ENCODE measurements around the gene SLC19A2. TPM values are rescaled to one million over a fixed set of nuclear protein-coding genes. Genes with fewer than 3 reads are reported as not detected.
"Not testable (repeated sequence)": the region's sequence is repeated elsewhere in the genome, so short reads cannot be mapped to it uniquely, and the experiment has no call there.

SLC19A2 gene
- total and polyA plus RNA-seq, 8 donors: 12.0 to 16.1 (median 13.9) TPM

GRCh38 chr1:169509354-169509753 lies 23.6 kb upstream of the SLC19A2 start:
- ATAC-seq (peak; percentile 71), DNase-seq (no peak)
- Histone ChIP-seq H3K27ac (no peak overlapping the region), H3K4me1 (peaks cover 0 to 12% of the 10 kb centered on the region in 2 donors), H3K9me3 (no peaks in the 10 kb centered on the region), H3K36me3 (no peaks in the 10 kb centered on the region), H3K4me3 (no peak overlapping the region), H3K27me3 (no peaks in the 10 kb centered on the region)
- no peak for TF ChIP-seq CTCF (IDR thresholded peaks at IDR 0.05)
- intact Hi-C loops (cut with DNase I): no loop called here

DNA sequence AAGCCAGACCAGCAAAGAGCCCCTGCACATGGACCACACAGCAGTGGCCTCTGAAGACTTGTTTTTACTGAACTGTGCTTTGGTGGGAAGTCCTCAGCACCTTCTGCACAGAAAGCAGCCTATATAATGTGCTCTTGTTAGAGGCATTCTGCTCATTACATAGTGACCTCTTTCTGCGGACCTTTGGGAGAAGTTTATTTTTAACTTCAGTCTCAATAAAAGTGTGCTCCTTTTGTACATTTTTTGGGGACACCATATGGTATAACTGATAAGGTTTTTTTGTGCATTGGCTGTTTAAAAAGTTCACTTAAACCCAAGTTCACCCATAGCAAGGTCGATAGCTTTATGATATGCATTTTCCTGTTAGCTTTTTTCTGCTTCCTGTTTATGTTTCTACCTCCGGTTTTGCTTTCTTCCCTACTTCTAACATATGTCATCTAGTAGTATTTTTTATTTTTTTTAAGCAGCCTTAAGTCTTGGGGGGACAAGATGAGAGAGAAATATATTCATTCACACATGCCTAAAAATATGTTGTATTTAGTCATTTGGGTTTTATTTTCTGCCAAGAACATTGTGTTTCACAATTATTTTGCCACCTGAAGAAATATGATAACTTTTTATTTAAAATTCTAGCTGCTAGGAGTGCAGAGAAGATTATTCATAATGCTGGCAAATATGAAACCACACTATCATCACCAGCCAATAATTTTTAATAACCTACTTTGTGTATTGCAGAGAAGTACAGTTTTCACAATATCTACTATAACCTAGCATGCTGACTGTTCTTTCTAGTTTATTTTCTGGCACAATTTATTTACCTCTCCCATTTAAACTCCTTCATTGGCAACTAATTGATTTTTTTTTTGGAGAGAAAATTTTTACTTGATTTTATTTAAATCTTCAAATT lies 22.9 kb upstream of the SLC19A2 start:
- no peak for DNase-seq
- no peak overlapping the region for H3K4me3 ChIP-seq
- no peaks in the 10 kb centered on the region for H3K27me3 ChIP-seq
- H3K4me1 ChIP-seq: peaks cover 0 to 11% of the 10 kb centered on the region in 2 donors
- intact Hi-C loops (cut with DNase I): no loop called here
- ATAC-seq: peak; percentile 56
- no peak for TF ChIP-seq CTCF (IDR thresholded peaks at IDR 0.05)
- H3K36me3 ChIP-seq: no peaks in the 10 kb centered on the region
- no peaks in the 10 kb centered on the region for H3K9me3 ChIP-seq
- no peak overlapping the region for H3K27ac ChIP-seq

DNA sequence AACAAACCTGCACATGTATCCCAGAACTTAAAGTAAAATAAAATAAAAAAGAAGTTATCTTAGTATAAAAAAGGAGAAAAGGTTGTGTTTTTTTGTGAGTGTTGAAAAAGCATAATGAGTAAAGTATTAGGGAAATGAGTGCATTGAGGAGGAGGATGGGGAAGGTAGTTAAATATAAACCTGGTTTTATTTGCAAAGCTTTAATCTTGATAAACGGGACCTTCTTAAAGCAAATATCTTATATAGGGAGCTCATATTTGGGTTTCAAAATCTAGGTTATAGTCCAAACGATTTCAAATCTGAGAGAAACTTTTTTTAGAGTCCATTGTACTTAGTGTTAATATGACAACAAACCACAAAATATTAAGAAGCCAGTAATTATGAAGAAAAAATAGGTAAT lies 21.7 kb upstream of the SLC19A2 start:
- no peak overlapping the region for H3K27ac ChIP-seq
- H3K4me3 ChIP-seq: no peak overlapping the region
- DNase-seq (no peak), ATAC-seq (no peak)
- TF ChIP-seq CTCF (IDR thresholded peaks at IDR 0.05): no peak
- no peaks in the 10 kb centered on the region for H3K36me3 ChIP-seq
- H3K27me3 ChIP-seq: no peaks in the 10 kb centered on the region
- peaks cover 0 to 9% of the 10 kb centered on the region in 2 donors for H3K4me1 ChIP-seq
- intact Hi-C loops (cut with DNase I): no loop called here
- no peaks in the 10 kb centered on the region for H3K9me3 ChIP-seq

- H3K27ac ChIP-seq; intact Hi-C loops (cut with DNase I); H3K9me3 ChIP-seq; H3K4me3 ChIP-seq; H3K4me1 ChIP-seq; DNase-seq; ATAC-seq; H3K27me3 ChIP-seq; H3K36me3 ChIP-seq: not testable (repeated sequence)
Measured at GRCh38 chr1:169503601-169504000, 17.9 kb upstream of the SLC19A2 start.

- intact Hi-C loops (cut with DNase I): no loop called here
- Histone ChIP-seq H3K27me3 (no peaks in the 10 kb centered on the region), H3K4me1 (no peaks in the 10 kb centered on the region), H3K4me3 (no peak overlapping the region), H3K27ac (no peak overlapping the region), H3K9me3 (no peaks in the 10 kb centered on the region), H3K36me3 (no peaks in the 10 kb centered on the region)
- no peak for ATAC-seq
- no peak for TF ChIP-seq CTCF (IDR thresholded peaks at IDR 0.05)
- no peak for DNase-seq
Measured at GRCh38 chr1:169499807-169500206, 14.1 kb upstream of the SLC19A2 start.
